Muscle layer of colon (tissue), 2 donors: ENCODE data around the gene SYP.

Source experiments
- H3K27ac ChIP-seq: one replicate; pipeline ENCODE4 v1.7.0; 2013; ENCODE audit warnings: low read depth, mild to moderate bottlenecking, low read length, moderate library complexity
- H3K27me3 ChIP-seq, 2 donors: one replicate each; pipeline ENCODE4 v1.7.0; 2013; ENCODE audit warnings: low read length in 2 of 2, mild to moderate bottlenecking in 2 of 2; ENCODE audit not compliant: insufficient read depth in 2 of 2, control insufficient read depth in 1 of 2
- H3K36me3 ChIP-seq: one replicate; pipeline ENCODE4 v1.7.0; 2013; ENCODE audit warnings: mild to moderate bottlenecking, low read length; ENCODE audit not compliant: insufficient read depth
- H3K4me1 ChIP-seq: one replicate; pipeline ENCODE4 v1.7.0; 2013; ENCODE audit warnings: mild to moderate bottlenecking, low read length; ENCODE audit not compliant: insufficient read depth
- H3K4me3 ChIP-seq, 2 donors: one replicate each; pipeline ENCODE4 v1.7.0; 2013; ENCODE audit warnings: low read length in 2 of 2, low read depth in 1 of 2, mild to moderate bottlenecking in 1 of 2, moderate library complexity in 1 of 2
- H3K9ac ChIP-seq: one replicate; pipeline ENCODE4 v1.7.0; 2013; ENCODE audit warnings: low read length
- H3K9me3 ChIP-seq: one replicate; pipeline ENCODE4 v1.7.0; 2013; ENCODE audit warnings: mild to moderate bottlenecking, low read length
- donor health status: abdominal sarcoma.
- donor health status: Adenocarcinoma of cecum.

Gene SYP

GRCh38 chrX:49199906-49200771 is at the start of gene SYP:
SYP (minus strand) TSS chrX:49200193; CDS start chrX:49200186, 7 bp downstream.
- Histone ChIP-seq H3K27me3 (peaks cover 0 to 13% of the 10 kb centered on the region in 2 donors), H3K36me3 (no peaks in the 10 kb centered on the region), H3K4me3 (peak within 1 kb of the TSS in 1 of 2 donors; percentile 43), H3K9me3 (no peaks in the 10 kb centered on the region), H3K27ac (no peak within 1 kb of the TSS), H3K9ac (no peak within 1 kb of the TSS), H3K4me1 (no peaks in the 10 kb centered on the region)

- H3K4me1 ChIP-seq: no peaks in the 10 kb centered on the region
- no peak overlapping the region for H3K9ac ChIP-seq
- H3K4me3 ChIP-seq: no peak overlapping the region
- no peaks in the 10 kb centered on the region for H3K9me3 ChIP-seq
- H3K27ac ChIP-seq: no peak overlapping the region
- H3K27me3 ChIP-seq: no peaks in the 10 kb centered on the region
- peaks cover 10% of the 10 kb centered on the region for H3K36me3 ChIP-seq
Observed at GRCh38 chrX:49249616-49250015, 49.6 kb upstream of the SYP start.

- H3K36me3 ChIP-seq: peaks cover 10% of the 10 kb centered on the region
- H3K9me3 ChIP-seq: no peaks in the 10 kb centered on the region
- H3K4me3 ChIP-seq: no peak overlapping the region
- no peak overlapping the region for H3K27ac ChIP-seq
- H3K4me1 ChIP-seq: no peaks in the 10 kb centered on the region
- H3K27me3 ChIP-seq: no peaks in the 10 kb centered on the region
- H3K9ac ChIP-seq: no peak overlapping the region
Observed at GRCh38 chrX:49249071-49249470, 49.1 kb upstream of the SYP start.

GRCh38 chrX:49247916-49248811 is 48.2 kb upstream of the SYP start:
- Histone ChIP-seq H3K9me3 (no peaks in the 10 kb centered on the region), H3K27me3 (no peaks in the 10 kb centered on the region), H3K9ac (no peak overlapping the region)

GRCh38 chrX:49247346-49247745 is 47.4 kb upstream of the SYP start:
- Histone ChIP-seq H3K36me3 (peaks cover 22% of the 10 kb centered on the region), H3K27ac (no peak overlapping the region)

More at GRCh38 chrX:49247916-49248811, 48.2 kb upstream of the SYP start:
- Histone ChIP-seq H3K4me1 (no peaks in the 10 kb centered on the region), H3K27ac (no peak overlapping the region), H3K36me3 (peaks cover 17% of the 10 kb centered on the region), H3K4me3 (no peak overlapping the region)

GRCh38 chrX:49246541-49246940 is 46.5 kb upstream of the SYP start:
- no peak overlapping the region for H3K4me3 ChIP-seq
- no peaks in the 10 kb centered on the region for H3K9me3 ChIP-seq
- no peaks in the 10 kb centered on the region for H3K27me3 ChIP-seq
- H3K27ac ChIP-seq: no peak overlapping the region
- H3K4me1 ChIP-seq: no peaks in the 10 kb centered on the region
- H3K9ac ChIP-seq: no peak overlapping the region
- H3K36me3 ChIP-seq: peaks cover 22% of the 10 kb centered on the region

More at GRCh38 chrX:49247346-49247745, 47.4 kb upstream of the SYP start:
- no peaks in the 10 kb centered on the region for H3K9me3 ChIP-seq
- no peak overlapping the region for H3K4me3 ChIP-seq
- no peaks in the 10 kb centered on the region for H3K27me3 ChIP-seq
- no peak overlapping the region for H3K9ac ChIP-seq
- H3K4me1 ChIP-seq: no peaks in the 10 kb centered on the region

GRCh38 chrX:49244207-49244606 is 44.2 kb upstream of the SYP start:
- H3K4me3 ChIP-seq: no peak overlapping the region
- H3K36me3 ChIP-seq: peaks cover 22% of the 10 kb centered on the region
- no peaks in the 10 kb centered on the region for H3K4me1 ChIP-seq
- H3K27ac ChIP-seq: no peak overlapping the region
- H3K9ac ChIP-seq: no peak overlapping the region
- H3K27me3 ChIP-seq: no peaks in the 10 kb centered on the region
- no peaks in the 10 kb centered on the region for H3K9me3 ChIP-seq

- H3K4me1 ChIP-seq: no peaks in the 10 kb centered on the region
- no peaks in the 10 kb centered on the region for H3K9me3 ChIP-seq
- H3K27ac ChIP-seq: no peak overlapping the region
- no peak overlapping the region for H3K9ac ChIP-seq
- peaks cover 22% of the 10 kb centered on the region for H3K36me3 ChIP-seq
- no peak overlapping the region for H3K4me3 ChIP-seq
- H3K27me3 ChIP-seq: no peaks in the 10 kb centered on the region
Observed at GRCh38 chrX:49243166-49243565, 43.2 kb upstream of the SYP start.

GRCh38 chrX:49242545-49243066 is 42.6 kb upstream of the SYP start:
- H3K27me3 ChIP-seq: no peaks in the 10 kb centered on the region
- H3K9me3 ChIP-seq: no peaks in the 10 kb centered on the region
- peaks cover 22% of the 10 kb centered on the region for H3K36me3 ChIP-seq
- no peaks in the 10 kb centered on the region for H3K4me1 ChIP-seq
- no peak overlapping the region for H3K9ac ChIP-seq
- no peak overlapping the region for H3K27ac ChIP-seq
- no peak overlapping the region for H3K4me3 ChIP-seq

- no peak overlapping the region for H3K4me3 ChIP-seq
- peaks cover 0 to 6% of the 10 kb centered on the region in 2 donors for H3K27me3 ChIP-seq
- H3K4me1 ChIP-seq: peaks cover 3% of the 10 kb centered on the region
- H3K9me3 ChIP-seq: no peaks in the 10 kb centered on the region
- no peak overlapping the region for H3K27ac ChIP-seq
- H3K9ac ChIP-seq: no peak overlapping the region
- peaks cover 11% of the 10 kb centered on the region for H3K36me3 ChIP-seq
Observed at GRCh38 chrX:49238735-49239134, 38.7 kb upstream of the SYP start.

GRCh38 chrX:49237060-49237459 is 37.1 kb upstream of the SYP start:
- Histone ChIP-seq H3K4me3 (no peak overlapping the region), H3K4me1 (peaks cover 3% of the 10 kb centered on the region), H3K9ac (no peak overlapping the region), H3K36me3 (no peaks in the 10 kb centered on the region), H3K9me3 (no peaks in the 10 kb centered on the region), H3K27me3 (peaks cover 0 to 6% of the 10 kb centered on the region in 2 donors), H3K27ac (no peak overlapping the region)
